Parathyroid adenoma (tissue), 2 donors: Measurements from ENCODE around the gene HCLS1.
"Not testable (repeated sequence)": the region's sequence is repeated elsewhere in the genome, so short reads cannot be mapped to it uniquely, and the experiment has no call there.

Experiments used
- H2AFZ ChIP-seq: fragments of 300-600 bp; sonication (generic); one replicate; pipeline ENCODE4 v1.7.0; 2017; ENCODE audit warnings: antibody characterized with exemption, mild to moderate bottlenecking
- H3K27ac ChIP-seq: fragments of 300-600 bp; sonication (generic); one replicate; pipeline ENCODE4 v1.7.0; 2017
- H3K27me3 ChIP-seq: fragments of 300-600 bp; sonication (generic); one replicate; pipeline ENCODE4 v1.7.0; 2017; ENCODE audit warnings: low read length; ENCODE audit not compliant: control insufficient read depth, insufficient read depth
- H3K36me3 ChIP-seq: fragments of 300-600 bp; sonication (generic); one replicate; pipeline ENCODE4 v1.7.0; 2017; ENCODE audit warnings: low read length; ENCODE audit not compliant: control insufficient read depth, insufficient read depth
- H3K4me1 ChIP-seq: fragments of 300-600 bp; sonication (generic); one replicate; pipeline ENCODE4 v1.7.0; 2017; ENCODE audit warnings: control low read depth
- H3K4me2 ChIP-seq: fragments of 300-600 bp; sonication (generic); one replicate; pipeline ENCODE4 v1.7.0; 2017; ENCODE audit warnings: low read length
- H3K4me3 ChIP-seq: fragments of 300-600 bp; sonication (generic); one replicate; pipeline ENCODE4 v1.7.0; 2017; ENCODE audit warnings: low read depth, low read length
- H3K79me2 ChIP-seq: fragments of 300-600 bp; sonication (generic); one replicate; pipeline ENCODE4 v1.7.0; 2017; ENCODE audit warnings: control low read depth
- H3K9ac ChIP-seq: fragments of 300-600 bp; sonication (generic); one replicate; pipeline ENCODE4 v1.7.0; 2017; ENCODE audit warnings: mild to moderate bottlenecking
- H3K9me3 ChIP-seq: fragments of 300-600 bp; sonication (generic); one replicate; pipeline ENCODE4 v1.7.0; 2017; ENCODE audit warnings: low read length; ENCODE audit not compliant: control insufficient read depth
- CTCF ChIP-seq: fragments of 300-600 bp; sonication (generic); IDR thresholded peaks from one replicate; pipeline ENCODE4 v1.7.0; 2017; ENCODE audit warnings: antibody characterized with exemption, mild to moderate bottlenecking
- donor health status: primary hyperparathyroidism.

The HCLS1 gene

GRCh38 chr3:121594850-121595249 lies 65.9 kb downstream of the HCLS1 start:
- Histone ChIP-seq H3K27ac (no peak overlapping the region), H3K4me3 (no peak overlapping the region)

GRCh38 chr3:121593806-121594205 lies 66.9 kb downstream of the HCLS1 start:
- not testable (repeated sequence) for H3K4me3 ChIP-seq, H3K36me3 ChIP-seq, H3K79me2 ChIP-seq, H3K27me3 ChIP-seq, H3K4me1 ChIP-seq, H3K9me3 ChIP-seq, H3K9ac ChIP-seq, H3K4me2 ChIP-seq
- Histone ChIP-seq H3K27ac (peak overlapping the region; percentile 58), H2AFZ (peak overlapping the region; percentile 83)

More at GRCh38 chr3:121594850-121595249, 65.9 kb downstream of the HCLS1 start:
- no peak for TF ChIP-seq CTCF
- no peaks in the 10 kb centered on the region for H3K36me3 ChIP-seq
- peaks cover 9% of the 10 kb centered on the region for H3K4me1 ChIP-seq
- no peak overlapping the region for H3K9ac ChIP-seq
- H2AFZ ChIP-seq, result no peak overlapping the region
- no peaks in the 10 kb centered on the region for H3K9me3 ChIP-seq
- H3K27me3 ChIP-seq, result no peaks in the 10 kb centered on the region
- no peaks in the 10 kb centered on the region for H3K79me2 ChIP-seq
- no peak overlapping the region for H3K4me2 ChIP-seq

- Histone ChIP-seq H3K27ac (peak within 1 kb of the TSS; percentile 58), H3K4me3 (peak within 1 kb of the TSS; percentile 28), H3K9me3 (no peaks in the 10 kb centered on the region), H3K9ac (no peak within 1 kb of the TSS), H3K4me1 (peaks cover 9% of the 10 kb centered on the region), H3K36me3 (no peaks in the 10 kb centered on the region), H3K4me2 (peak within 1 kb of the TSS; percentile 57), H3K79me2 (no peaks in the 10 kb centered on the region), H3K27me3 (no peaks in the 10 kb centered on the region), H2AFZ (peak within 1 kb of the TSS; percentile 83)
- peak; percentile 25 for TF ChIP-seq CTCF
These were observed 67.6 kb downstream of the HCLS1 start, which contains the start of gene FBXO40 for GRCh38 chr3:121592856-121593702. Gene FBXO40, plus strand, starts transcription at chr3:121593379. Its CDS starts 27,197 bp downstream, at chr3:121620576.

- Histone ChIP-seq H3K27me3 (no peaks in the 10 kb centered on the region), H3K4me3 (no peak overlapping the region), H3K4me1 (no peaks in the 10 kb centered on the region), H3K4me2 (no peak overlapping the region), H3K27ac (no peak overlapping the region), H2AFZ (no peak overlapping the region), H3K9me3 (no peaks in the 10 kb centered on the region), H3K36me3 (no peaks in the 10 kb centered on the region), H3K9ac (no peak overlapping the region), H3K79me2 (no peaks in the 10 kb centered on the region)
- no peak for TF ChIP-seq CTCF
These were observed 76.3 kb downstream of the HCLS1 start for GRCh38 chr3:121584418-121584817.

- H3K27me3 ChIP-seq, result no peaks in the 10 kb centered on the region
- H3K9me3 ChIP-seq, result no peaks in the 10 kb centered on the region
- no peak overlapping the region for H3K9ac ChIP-seq
- no peak overlapping the region for H3K27ac ChIP-seq
- no peaks in the 10 kb centered on the region for H3K79me2 ChIP-seq
- H3K4me2 ChIP-seq, result no peak overlapping the region
- no peak for TF ChIP-seq CTCF
- no peaks in the 10 kb centered on the region for H3K36me3 ChIP-seq
- H2AFZ ChIP-seq, result no peak overlapping the region
- no peaks in the 10 kb centered on the region for H3K4me1 ChIP-seq
- H3K4me3 ChIP-seq, result no peak overlapping the region
These were observed 79.0 kb downstream of the HCLS1 start for GRCh38 chr3:121581691-121582090.
